WI38 (cell line): ENCODE data around the gene DCST1.

ENCODE experiments used
- H3K4me3 ChIP-seq: 2 replicates; pipeline ENCODE4 v1.5.1; 2011; ENCODE audit warnings: low read depth, mild to moderate bottlenecking, control low read depth, low read length
- CTCF ChIP-seq: IDR thresholded peaks from 2 replicates; pipeline ENCODE4 v1.5.1; 2012; ENCODE audit warnings: low read depth, mild to moderate bottlenecking, control low read depth, low read length

The DCST1 gene

DNA sequence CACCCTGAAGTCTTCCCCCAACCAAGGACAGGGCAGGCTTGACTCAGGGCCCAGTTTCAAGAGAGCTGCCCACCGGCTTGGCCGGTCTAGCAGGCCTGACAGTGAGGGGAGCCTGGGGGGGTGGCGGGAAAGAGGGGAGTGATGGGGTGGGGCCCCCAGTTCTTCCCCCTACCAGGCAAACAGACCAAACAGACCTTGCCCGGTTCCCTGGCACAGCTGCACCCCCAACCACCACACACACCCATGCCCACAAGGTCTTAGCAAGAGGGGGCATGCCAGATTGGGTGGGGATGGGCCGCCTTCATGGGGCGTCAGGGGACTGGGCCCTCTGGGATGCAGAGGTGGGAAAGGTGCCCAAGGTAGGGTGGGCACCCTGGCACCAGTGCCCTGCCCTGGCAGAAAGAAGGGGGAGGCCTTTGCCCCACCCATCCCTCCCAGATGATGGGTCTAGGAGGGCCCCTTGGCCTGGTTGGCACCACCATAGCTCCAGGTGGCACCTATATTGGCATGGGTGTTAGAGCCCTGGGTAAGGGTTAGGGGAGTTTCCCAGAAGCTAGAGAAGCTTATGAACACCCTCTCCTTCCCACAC lies 22.1 kb upstream of the DCST1 start:
- no peak for TF ChIP-seq CTCF
- no peak overlapping the region for H3K4me3 ChIP-seq

- H3K4me3 ChIP-seq = no peak overlapping the region
- no peak for TF ChIP-seq CTCF
Observed at GRCh38 chr1:155012026-155012546, 21.5 kb upstream of the DCST1 start.

DNA sequence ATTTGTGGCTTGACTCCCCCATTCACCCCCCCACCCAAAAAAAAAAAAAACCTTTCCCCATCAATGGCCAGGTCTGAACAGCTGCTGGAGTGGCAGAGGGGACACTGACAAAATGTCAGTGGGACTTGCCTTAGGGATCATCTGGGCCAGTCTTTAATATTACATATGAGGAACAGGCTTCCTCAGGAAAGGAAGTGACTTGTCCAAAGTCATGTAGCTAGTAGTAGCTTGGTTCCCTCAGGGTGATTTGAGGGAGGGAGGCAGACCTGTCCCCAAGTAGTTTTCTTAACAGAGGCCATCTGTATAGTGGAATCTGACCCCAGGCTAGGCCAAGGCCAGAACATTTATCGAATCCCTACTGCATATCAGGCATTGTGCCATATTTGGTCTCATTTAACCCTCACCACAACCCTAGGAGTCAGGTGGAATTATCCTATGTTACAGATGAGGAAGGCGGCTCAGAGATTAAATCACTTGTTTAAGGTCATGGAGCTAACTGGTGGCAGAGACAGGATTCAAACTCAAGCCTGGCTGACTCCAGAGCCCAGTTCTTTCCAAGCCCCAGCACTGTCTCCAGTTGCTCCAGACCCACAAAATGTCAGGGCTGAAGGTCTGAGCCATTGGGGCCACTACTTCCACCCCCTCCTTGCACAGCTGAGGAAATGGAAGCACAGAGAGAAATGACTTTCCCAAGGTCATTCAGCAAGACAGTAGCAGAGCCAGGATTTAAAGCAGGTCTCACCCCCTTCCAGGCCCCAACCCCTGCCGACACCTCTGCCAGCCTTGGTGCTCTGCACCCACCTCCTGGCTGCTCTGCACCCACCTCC lies 20.6 kb upstream of the DCST1 start:
- TF ChIP-seq CTCF = no peak
- no peak overlapping the region for H3K4me3 ChIP-seq

DNA sequence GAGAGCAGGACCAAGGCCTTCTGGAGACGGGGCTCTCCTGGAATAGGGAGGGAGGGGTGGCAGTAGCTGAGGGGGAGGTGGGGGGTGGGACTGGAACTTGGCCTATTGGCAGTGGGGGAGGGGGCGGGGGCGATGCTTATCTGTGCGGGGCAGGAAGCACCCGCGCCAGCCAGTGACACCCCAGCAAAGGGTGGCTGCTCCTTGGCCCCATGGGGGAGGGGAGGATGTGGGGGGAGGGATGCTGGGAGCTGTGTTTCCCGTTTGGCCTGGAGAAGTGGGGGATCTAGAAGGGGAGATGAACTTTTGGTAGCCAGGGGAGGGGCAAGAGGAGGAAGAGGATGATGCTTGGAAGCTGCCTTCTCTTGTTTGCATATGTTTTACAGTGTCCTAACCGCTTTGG lies 20.0 kb upstream of the DCST1 start:
- TF ChIP-seq CTCF = no peak
- no peak overlapping the region for H3K4me3 ChIP-seq

DNA sequence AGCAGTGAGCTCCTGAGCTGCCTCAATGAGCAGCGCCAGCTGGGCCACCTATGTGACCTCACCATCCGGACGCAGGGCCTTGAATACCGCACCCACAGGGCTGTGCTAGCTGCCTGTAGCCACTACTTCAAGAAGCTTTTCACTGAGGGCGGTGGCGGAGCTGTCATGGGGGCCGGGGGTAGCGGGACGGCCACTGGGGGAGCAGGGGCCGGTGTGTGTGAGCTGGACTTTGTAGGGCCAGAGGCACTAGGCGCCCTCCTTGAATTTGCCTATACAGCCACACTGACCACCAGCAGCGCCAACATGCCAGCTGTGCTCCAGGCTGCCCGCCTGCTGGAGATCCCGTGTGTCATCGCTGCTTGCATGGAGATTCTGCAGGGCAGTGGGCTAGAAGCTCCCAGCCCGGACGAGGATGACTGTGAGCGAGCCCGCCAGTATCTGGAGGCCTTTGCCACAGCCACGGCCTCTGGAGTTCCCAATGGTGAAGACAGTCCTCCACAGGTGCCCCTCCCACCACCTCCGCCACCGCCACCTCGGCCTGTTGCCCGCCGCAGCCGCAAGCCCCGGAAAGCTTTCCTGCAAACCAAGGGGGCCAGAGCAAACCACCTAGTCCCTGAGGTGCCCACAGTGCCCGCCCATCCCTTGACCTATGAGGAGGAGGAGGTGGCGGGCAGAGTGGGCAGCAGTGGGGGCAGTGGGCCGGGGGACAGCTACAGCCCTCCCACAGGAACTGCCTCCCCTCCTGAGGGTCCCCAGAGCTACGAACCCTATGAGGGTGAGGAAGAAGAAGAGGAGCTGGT lies 18.7 kb upstream of the DCST1 start:
- no peak overlapping the region for H3K4me3 ChIP-seq
- TF ChIP-seq CTCF = no peak

DNA sequence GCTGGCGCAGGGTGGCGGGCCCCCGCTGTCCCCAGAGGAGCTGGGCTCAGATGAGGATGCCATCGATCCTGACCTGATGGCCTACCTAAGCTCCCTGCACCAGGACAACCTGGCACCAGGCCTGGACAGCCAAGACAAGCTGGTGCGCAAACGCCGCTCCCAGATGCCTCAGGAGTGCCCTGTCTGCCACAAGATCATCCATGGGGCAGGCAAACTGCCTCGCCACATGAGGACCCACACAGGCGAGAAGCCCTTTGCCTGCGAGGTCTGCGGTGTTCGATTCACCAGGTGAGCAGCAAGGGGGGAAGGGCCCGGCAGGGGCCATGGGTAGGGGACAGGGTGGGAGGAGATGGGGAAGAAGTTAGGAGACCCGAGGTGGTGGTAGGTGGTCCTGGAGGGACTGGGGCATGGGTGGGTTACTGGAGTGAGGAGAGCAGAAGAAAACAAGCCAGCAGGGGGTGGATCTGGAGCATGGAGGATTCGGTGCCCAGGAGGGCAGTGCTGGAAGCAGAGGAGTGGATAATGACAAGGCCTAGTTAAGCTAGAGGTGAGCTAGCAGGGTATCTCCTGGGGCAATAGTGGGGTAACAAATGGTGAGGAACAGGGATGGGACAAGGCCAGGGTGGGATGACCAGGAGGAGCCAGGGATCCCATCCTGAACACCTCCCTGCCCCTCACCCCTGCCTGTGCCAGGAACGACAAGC lies 17.9 kb upstream of the DCST1 start:
- TF ChIP-seq CTCF = no peak
- no peak overlapping the region for H3K4me3 ChIP-seq
